ENCODE results near the gene CTU2.

GRCh38 chr16:88695753-88696152, 10.6 kb upstream of the CTU2 start:
- TF ChIP-seq POLR2A (IDR thresholded peaks at IDR 0.05) (no peak), CTCF (IDR thresholded peaks at IDR 0.05) (no peak), POLR2AphosphoS5 (IDR thresholded peaks at IDR 0.05) (no peak)

Measured in gastroesophageal sphincter (tissue), 3 donors.